Right renal cortex interstitium (tissue), 3 donors: ENCODE results near the gene C1orf198. TPM values are rescaled to one million over a fixed set of nuclear protein-coding genes. Genes with fewer than 3 reads are reported as not detected.
"Not testable (repeated sequence)": the region's sequence is repeated elsewhere in the genome, so short reads cannot be mapped to it uniquely, and the experiment has no call there.

Experiments used
- DNase-seq, 3 donors: peaks; one replicate each; pipeline ENCODE4 v3.0.0-alpha.2; 2013; ENCODE audit warnings: low read depth in 3 of 3, low spot score in 2 of 3
- polyA plus RNA-seq, 3 donors: library from polyadenylated mRNA; unstranded; fragments of 120-200 nt; gene quantifications; one replicate each; pipeline ENCODE4 v1.2.1, GENCODE V29; 2013; ENCODE audit not compliant: insufficient read length in 3 of 3

Gene C1orf198
- polyA plus RNA-seq, 3 donors: 76.1 to 85.0 (median 80.5) TPM

DNA sequence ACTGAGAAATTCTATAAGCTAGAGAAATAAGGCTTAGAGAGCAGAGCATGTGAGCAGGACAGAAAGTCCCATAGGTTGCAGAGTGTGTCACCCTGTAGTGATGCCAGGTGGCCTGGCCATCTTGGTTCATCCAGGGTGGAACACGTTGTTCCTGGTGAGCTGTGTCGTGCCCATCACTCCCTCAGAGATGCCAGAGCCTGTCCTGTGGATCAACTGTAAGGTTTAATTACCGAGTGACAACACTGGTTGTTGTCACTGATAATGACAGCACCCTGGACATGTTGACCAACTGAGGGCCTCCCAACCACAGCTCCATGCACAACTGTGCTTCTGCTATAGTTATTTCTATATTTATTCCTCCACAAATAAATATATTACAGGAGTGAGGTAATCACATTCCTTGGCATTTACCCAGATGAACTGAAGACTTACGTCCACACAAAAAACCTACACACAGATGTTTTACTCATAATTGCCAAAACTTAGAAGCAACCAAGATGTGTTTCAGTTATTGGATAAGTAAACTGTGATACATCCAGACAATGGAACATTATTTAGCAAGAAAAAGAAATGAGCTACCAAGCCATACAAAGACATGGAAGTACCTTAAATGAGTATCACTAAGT is 6.2 kb downstream of the C1orf198 start:
- DNase-seq: no peak

DNA sequence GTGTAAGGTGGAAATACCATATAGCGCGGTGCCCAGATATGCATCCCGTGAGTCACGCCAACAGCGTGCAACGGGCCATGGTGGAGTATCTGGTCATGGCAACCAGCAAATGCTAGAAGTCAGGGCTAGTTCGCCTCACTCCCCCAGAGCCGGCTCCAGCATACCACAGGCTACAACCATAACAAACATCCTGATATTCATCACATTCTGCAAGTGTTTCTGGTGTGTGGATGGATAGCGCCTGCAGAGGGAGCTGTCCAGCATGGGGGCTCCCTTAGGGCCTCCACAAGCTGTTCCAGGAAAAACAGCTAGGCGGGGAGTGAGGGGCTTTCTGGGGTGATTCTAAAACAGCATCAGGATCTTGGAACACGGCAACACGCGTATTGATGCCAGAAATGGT is 6.8 kb downstream of the C1orf198 start:
- no peak for DNase-seq

GRCh38 chr1:230860617-230861384 is 7.5 kb downstream of the C1orf198 start:
- DNase-seq: no peak

GRCh38 chr1:230858918-230859729 is 9.2 kb downstream of the C1orf198 start:
- no peak for DNase-seq

GRCh38 chr1:230858236-230858820 is 10.0 kb downstream of the C1orf198 start:
- DNase-seq: no peak

GRCh38 chr1:230857822-230858221 is 10.5 kb downstream of the C1orf198 start:
- no peak for DNase-seq

DNA sequence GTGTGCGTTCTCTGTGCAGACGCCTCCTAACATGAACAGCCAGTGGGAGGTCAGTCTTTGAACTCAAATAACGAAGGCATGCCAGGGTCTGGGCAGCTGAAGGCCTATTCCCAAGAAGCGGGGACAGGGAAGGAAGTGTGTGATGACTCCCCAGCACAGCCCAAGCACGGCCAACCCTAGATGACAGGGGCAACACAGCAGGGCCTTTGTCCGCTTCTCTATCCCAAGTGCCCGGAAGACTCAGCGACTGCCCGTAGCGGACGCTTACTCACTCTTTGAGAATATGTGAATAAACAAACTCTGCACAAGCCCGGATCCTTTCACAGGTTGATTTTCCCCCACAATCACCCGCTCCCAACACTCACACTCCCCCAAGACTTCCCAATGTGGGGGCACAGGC is 11.2 kb downstream of the C1orf198 start:
- DNase-seq: no peak

- no peak for DNase-seq
Measured at GRCh38 chr1:230855886-230856285, 12.4 kb downstream of the C1orf198 start.

- DNase-seq: no peak
Measured at GRCh38 chr1:230854423-230854822, 13.9 kb downstream of the C1orf198 start.

- DNase-seq: no peak
Measured at GRCh38 chr1:230853731-230854130, 14.6 kb downstream of the C1orf198 start.

GRCh38 chr1:230852959-230853358 is 15.4 kb downstream of the C1orf198 start:
- no peak for DNase-seq

DNA sequence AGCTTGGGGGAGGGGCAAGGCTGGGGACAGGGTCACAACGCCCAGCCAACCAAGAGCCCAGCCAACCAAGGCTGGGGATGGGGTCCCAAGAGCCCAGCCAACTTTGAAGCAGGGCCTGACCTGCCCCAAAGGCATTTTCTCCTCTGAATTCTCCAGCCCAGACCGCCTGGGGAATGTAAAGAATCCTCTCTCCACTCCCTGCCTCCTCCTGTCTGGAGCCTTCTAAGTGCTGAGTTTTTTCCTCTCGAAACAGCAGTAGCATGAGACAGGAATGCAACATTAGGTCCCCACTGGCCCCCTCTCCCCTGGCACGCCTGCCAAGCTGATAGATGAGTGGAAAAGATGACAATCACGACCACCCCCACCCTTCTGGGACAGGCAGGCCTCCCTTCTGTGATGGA is 17.0 kb downstream of the C1orf198 start:
- DNase-seq: no peak

DNA sequence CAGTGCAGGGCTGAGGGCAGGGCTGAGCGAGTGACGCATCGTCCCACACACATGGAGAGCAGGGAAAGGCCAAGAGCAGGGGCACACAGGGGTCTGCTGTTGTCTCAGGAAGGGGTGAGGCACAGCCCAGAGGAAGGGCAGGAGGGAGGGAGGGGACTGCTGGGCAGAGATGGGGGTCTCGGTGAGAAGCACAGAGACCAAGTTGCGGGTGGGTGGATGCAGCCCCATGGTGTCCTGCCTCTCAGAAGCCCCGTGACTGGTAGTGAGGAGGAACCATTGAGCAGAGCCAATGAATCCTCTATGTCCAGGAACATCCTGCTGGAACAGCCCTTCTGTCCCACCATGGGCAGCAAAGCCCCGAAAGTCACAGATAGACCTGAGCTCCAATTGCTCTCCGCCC is 17.8 kb downstream of the C1orf198 start:
- DNase-seq: no peak

GRCh38 chr1:230849451-230850224 is 18.7 kb downstream of the C1orf198 start:
- no peak for DNase-seq

DNA sequence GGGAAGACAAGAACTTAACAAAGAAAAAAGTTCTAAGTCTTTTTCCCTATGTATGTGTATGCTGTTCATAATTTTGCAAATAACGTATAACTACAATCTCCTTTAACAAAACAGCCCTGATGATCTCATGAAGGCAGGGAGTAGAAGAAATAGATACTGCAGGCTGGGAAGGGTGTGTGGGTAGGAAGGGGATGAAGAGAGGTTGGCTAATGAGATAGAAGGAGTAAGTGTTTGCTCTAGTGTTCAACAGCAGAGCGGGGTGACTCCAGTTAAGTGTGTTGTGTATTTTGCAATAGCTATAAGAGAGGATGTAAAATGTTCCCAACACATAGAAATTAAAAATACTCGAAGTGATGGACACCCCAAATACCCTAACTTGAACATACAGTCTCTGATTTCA is 20.1 kb downstream of the C1orf198 start:
- DNase-seq: no peak

DNA sequence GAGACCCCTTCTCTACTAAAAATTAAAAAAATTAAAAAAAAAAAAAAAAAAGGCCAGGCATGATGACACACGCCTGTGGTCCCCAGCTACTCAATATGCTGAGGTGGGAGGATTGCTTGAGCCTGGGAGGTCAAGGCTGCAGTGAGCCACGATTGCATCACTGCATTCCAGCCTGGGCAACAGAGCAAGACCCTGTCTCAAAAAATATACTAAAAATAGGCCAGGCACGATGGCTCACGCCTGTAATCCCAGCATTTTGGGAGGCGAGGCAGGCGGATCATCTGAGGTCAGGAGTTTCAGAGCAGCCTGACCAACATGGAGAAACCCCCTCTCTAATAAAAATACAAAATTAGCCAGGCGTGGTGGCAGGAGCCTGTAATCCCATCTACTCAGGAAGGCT is 23.1 kb downstream of the C1orf198 start:
- DNase-seq: not testable (repeated sequence)

- no peak for DNase-seq
Measured at GRCh38 chr1:230844561-230844960, 23.8 kb downstream of the C1orf198 start.

DNA sequence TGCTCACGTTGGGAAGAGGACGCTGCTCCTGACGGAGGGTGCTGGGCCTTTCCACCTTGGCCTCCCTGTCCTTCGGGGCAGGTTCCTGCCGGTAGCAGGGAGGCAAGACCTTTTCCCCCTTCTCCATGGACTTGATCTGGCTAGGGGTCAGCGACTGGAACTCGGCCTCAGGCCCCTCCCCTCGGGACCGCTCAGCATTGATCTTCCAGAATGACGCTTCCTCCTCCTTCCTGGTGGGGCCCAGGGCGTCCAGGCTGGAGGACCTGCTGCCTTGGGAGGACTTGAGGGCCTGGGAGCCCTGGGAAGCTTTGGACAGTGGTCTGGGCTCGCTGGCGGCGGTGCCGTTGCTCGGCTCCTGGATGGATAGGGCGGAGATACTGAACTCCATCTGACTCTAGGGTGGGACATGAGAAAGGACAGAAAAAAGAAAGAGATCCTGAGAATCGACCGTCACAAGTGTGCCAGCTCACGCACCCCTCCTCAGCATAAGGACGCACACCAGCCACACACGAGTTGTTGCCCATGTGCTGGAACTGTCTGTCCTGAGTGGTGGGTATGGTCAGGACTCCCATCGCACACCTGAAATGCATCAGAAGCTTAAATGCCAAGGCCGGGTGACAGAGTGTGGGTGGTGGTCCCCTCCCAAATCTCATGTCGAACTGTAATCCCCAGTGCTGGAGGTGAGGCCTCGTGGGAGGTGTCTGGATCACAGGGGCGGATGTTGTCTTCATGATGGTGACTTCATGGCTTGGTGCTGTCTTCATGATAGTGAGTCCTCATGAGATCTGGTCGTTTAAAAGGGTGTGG is 24.6 kb downstream of the C1orf198 start:
- DNase-seq: no peak

GRCh38 chr1:230842801-230843200 is 25.5 kb downstream of the C1orf198 start:
- no peak for DNase-seq

- no peak for DNase-seq
Measured at GRCh38 chr1:230839173-230839572, 29.1 kb downstream of the C1orf198 start.
